ENCODE results near the gene EDEM1. TPM values are rescaled to one million over a fixed set of nuclear protein-coding genes. Genes with fewer than 3 reads are reported as not detected.

Gene EDEM1
- total RNA-seq, 1 donor from 2014 or later = 16.3 TPM

GRCh38 chr3:5194341-5194740 lies 6.8 kb downstream of the EDEM1 start:
- DNase-seq = no peak
- Mint-ChIP-seq H3K4me1 (ENCODE audit: low read depth, unreplicated experiment) (peaks cover 6% of the 10 kb centered on the region), H3K4me3 (ENCODE audit: unreplicated experiment) (no peak overlapping the region), H3K36me3 (ENCODE audit: unreplicated experiment) (no peaks in the 10 kb centered on the region), H3K27ac (ENCODE audit: unreplicated experiment) (no peak overlapping the region), H3K9me3 (ENCODE audit: unreplicated experiment) (no peaks in the 10 kb centered on the region), H3K27me3 (ENCODE audit: unreplicated experiment) (peaks cover 3% of the 10 kb centered on the region)
- TF ChIP-seq CTCF (IDR thresholded peaks at IDR 0.05; ENCODE audit: partially characterized antibody, unreplicated experiment) = no peak

GRCh38 chr3:5194801-5195509 lies 7.4 kb downstream of the EDEM1 start:
- H3K4me3 Mint-ChIP-seq (ENCODE audit: unreplicated experiment) = no peak overlapping the region
- H3K36me3 Mint-ChIP-seq (ENCODE audit: unreplicated experiment) = no peaks in the 10 kb centered on the region
- no peak overlapping the region for H3K27ac Mint-ChIP-seq (ENCODE audit: unreplicated experiment)
- DNase-seq = no peak
- no peaks in the 10 kb centered on the region for H3K9me3 Mint-ChIP-seq (ENCODE audit: unreplicated experiment)
- TF ChIP-seq CTCF (IDR thresholded peaks at IDR 0.05; ENCODE audit: partially characterized antibody, unreplicated experiment) = no peak
- H3K4me1 Mint-ChIP-seq (ENCODE audit: low read depth, unreplicated experiment) = peaks cover 6% of the 10 kb centered on the region
- H3K27me3 Mint-ChIP-seq (ENCODE audit: unreplicated experiment) = peaks cover 3% of the 10 kb centered on the region

- H3K27ac Mint-ChIP-seq (ENCODE audit: unreplicated experiment) = no peak overlapping the region
- H3K4me1 Mint-ChIP-seq (ENCODE audit: low read depth, unreplicated experiment) = peaks cover 6% of the 10 kb centered on the region
Measured at GRCh38 chr3:5195605-5196004, 8.1 kb downstream of the EDEM1 start.

GRCh38 chr3:5197022-5197421 lies 9.5 kb downstream of the EDEM1 start:
- no peak overlapping the region for H3K4me3 Mint-ChIP-seq (ENCODE audit: unreplicated experiment)
- peak overlapping the region; percentile 93 for H3K27ac Mint-ChIP-seq (ENCODE audit: unreplicated experiment)
- DNase-seq = no peak
- peaks cover 9% of the 10 kb centered on the region for H3K4me1 Mint-ChIP-seq (ENCODE audit: low read depth, unreplicated experiment)
- no peaks in the 10 kb centered on the region for H3K36me3 Mint-ChIP-seq (ENCODE audit: unreplicated experiment)
- no peak for TF ChIP-seq CTCF (IDR thresholded peaks at IDR 0.05; ENCODE audit: partially characterized antibody, unreplicated experiment)
- peaks cover 3% of the 10 kb centered on the region for H3K27me3 Mint-ChIP-seq (ENCODE audit: unreplicated experiment)
- H3K9me3 Mint-ChIP-seq (ENCODE audit: unreplicated experiment) = no peaks in the 10 kb centered on the region

More at GRCh38 chr3:5195605-5196004, 8.1 kb downstream of the EDEM1 start:
- H3K9me3 Mint-ChIP-seq (ENCODE audit: unreplicated experiment) = no peaks in the 10 kb centered on the region
- DNase-seq = no peak
- no peak overlapping the region for H3K4me3 Mint-ChIP-seq (ENCODE audit: unreplicated experiment)
- H3K27me3 Mint-ChIP-seq (ENCODE audit: unreplicated experiment) = peaks cover 3% of the 10 kb centered on the region
- H3K36me3 Mint-ChIP-seq (ENCODE audit: unreplicated experiment) = no peaks in the 10 kb centered on the region
- no peak for TF ChIP-seq CTCF (IDR thresholded peaks at IDR 0.05; ENCODE audit: partially characterized antibody, unreplicated experiment)

- no peak for TF ChIP-seq CTCF (IDR thresholded peaks at IDR 0.05; ENCODE audit: partially characterized antibody, unreplicated experiment)
- no peaks in the 10 kb centered on the region for H3K9me3 Mint-ChIP-seq (ENCODE audit: unreplicated experiment)
- no peak for DNase-seq
- H3K27me3 Mint-ChIP-seq (ENCODE audit: unreplicated experiment) = peaks cover 3% of the 10 kb centered on the region
- H3K4me1 Mint-ChIP-seq (ENCODE audit: low read depth, unreplicated experiment) = peaks cover 11% of the 10 kb centered on the region
- peak overlapping the region; percentile 93 for H3K27ac Mint-ChIP-seq (ENCODE audit: unreplicated experiment)
- peak overlapping the region; percentile 44 for H3K4me3 Mint-ChIP-seq (ENCODE audit: unreplicated experiment)
- H3K36me3 Mint-ChIP-seq (ENCODE audit: unreplicated experiment) = no peaks in the 10 kb centered on the region
Measured at GRCh38 chr3:5197470-5198312, 10.2 kb downstream of the EDEM1 start.

Measured in glutamatergic neuron (in vitro differentiated cells).